Transverse colon (tissue), 4 donors: ENCODE data around the gene CSRP1.

Experiments
- EP300 ChIP-seq: sonication (generic); formaldehyde crosslinking; IDR thresholded peaks from one replicate; pipeline ENCODE4 v1.6.1; 2017; ENCODE audit warnings: antibody characterized with exemption, low read depth
- POLR2A ChIP-seq: fragments of 450-650 bp; IDR thresholded peaks from one replicate; pipeline ENCODE4 v1.6.1; 2016; ENCODE audit warnings: antibody characterized with exemption, mild to moderate bottlenecking, moderate library complexity
- POLR2AphosphoS5 ChIP-seq, 3 donors: sonication (generic); formaldehyde crosslinking; IDR thresholded peaks; one replicate each; pipeline ENCODE4 v1.6.1; 2016; ENCODE audit warnings: antibody characterized with exemption in 3 of 3
- TF ChIP-seq, protein P1 (sequence below), 5 experiments: fragments of 200-600 bp in 3 of 5; fragments of 450-650 bp in 2 of 5; sonication (generic) in 3 of 5; IDR thresholded peaks; 1 replicate in 2 of 5; 2 replicates in 3 of 5; pipeline ENCODE4 v1.5.1; 2016 to 2017; ENCODE audit warnings: antibody characterized with exemption in 5 of 5, inconsistent platforms in 3 of 5, mild to moderate bottlenecking in 2 of 5, moderate library complexity in 1 of 5

DNA sequence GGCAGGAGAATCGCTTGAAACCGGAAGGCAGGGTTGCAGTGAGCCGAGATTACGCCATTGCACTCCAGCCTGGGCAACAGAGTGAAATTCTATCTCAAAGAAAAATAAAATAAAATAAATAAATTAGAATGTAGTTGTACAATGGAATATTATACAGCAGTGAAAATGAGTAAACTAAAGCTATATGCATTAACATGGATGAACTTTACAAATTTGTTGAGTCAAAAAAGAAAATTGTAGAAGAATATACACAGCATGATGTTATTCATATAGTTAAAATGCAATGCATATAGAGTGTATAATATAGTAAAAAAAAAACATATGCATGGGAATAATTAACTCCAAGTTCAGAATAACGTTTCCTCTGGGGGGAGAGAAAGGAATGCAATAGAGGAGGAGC lies 21.0 kb upstream of the CSRP1 start:
- TF ChIP-seq POLR2A (no peak), EP300 (no peak), POLR2AphosphoS5 (IDR thresholded peaks at IDR 0.05) (no peak)
- TF ChIP-seq, protein P1, sequence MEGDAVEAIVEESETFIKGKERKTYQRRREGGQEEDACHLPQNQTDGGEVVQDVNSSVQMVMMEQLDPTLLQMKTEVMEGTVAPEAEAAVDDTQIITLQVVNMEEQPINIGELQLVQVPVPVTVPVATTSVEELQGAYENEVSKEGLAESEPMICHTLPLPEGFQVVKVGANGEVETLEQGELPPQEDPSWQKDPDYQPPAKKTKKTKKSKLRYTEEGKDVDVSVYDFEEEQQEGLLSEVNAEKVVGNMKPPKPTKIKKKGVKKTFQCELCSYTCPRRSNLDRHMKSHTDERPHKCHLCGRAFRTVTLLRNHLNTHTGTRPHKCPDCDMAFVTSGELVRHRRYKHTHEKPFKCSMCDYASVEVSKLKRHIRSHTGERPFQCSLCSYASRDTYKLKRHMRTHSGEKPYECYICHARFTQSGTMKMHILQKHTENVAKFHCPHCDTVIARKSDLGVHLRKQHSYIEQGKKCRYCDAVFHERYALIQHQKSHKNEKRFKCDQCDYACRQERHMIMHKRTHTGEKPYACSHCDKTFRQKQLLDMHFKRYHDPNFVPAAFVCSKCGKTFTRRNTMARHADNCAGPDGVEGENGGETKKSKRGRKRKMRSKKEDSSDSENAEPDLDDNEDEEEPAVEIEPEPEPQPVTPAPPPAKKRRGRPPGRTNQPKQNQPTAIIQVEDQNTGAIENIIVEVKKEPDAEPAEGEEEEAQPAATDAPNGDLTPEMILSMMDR (IDR thresholded peaks at IDR 0.05) = no peak
